K562 (cell line): ENCODE results near the gene LIPF. TPM values are rescaled to one million over a fixed set of nuclear protein-coding genes. Genes with fewer than 3 reads are reported as not detected.

Experiments used
- BHLHE40 ChIP-seq: IDR thresholded peaks from 2 replicates; pipeline ENCODE4 v1.6.1; 2011; ENCODE audit warnings: low read length, improper control_type of control experiment
- CEBPZ ChIP-seq: fragments of 150-350 bp; IDR thresholded peaks from 2 replicates; pipeline ENCODE4 v1.6.1; 2014; ENCODE audit warnings: low read depth, mild to moderate bottlenecking, low read length, borderline replicate concordance
- FOXA1 ChIP-seq: fragments of 450-650 bp; IDR thresholded peaks from 2 replicates; pipeline ENCODE4 v1.6.1; 2016; ENCODE audit warnings: mild to moderate bottlenecking, borderline replicate concordance
- GABPB1 ChIP-seq: sonication (generic); formaldehyde crosslinking; IDR thresholded peaks from 2 replicates; pipeline ENCODE4 v1.8.0; 2022; ENCODE audit warnings: mild to moderate bottlenecking, missing genetic modification reagents
- GATAD2B ChIP-seq: fragments of 450-650 bp; IDR thresholded peaks from 2 replicates; pipeline ENCODE4 v1.6.1; 2017; ENCODE audit warnings: mild to moderate bottlenecking, borderline replicate concordance
- KDM1A ChIP-seq, 2 experiments: fragments of 450-650 bp; IDR thresholded peaks; 2 replicates each; pipeline ENCODE4 v1.6.1; 2016; ENCODE audit warnings: mild to moderate bottlenecking in 2 of 2
- MCM5 ChIP-seq: fragments of 450-650 bp; IDR thresholded peaks from 2 replicates; pipeline ENCODE4 v1.6.1; 2016; ENCODE audit warnings: low read depth
- SLC30A9 ChIP-seq: fragments of 250-450 bp; sonication (Bioruptor Pico); IDR thresholded peaks from 2 replicates; pipeline ENCODE4 v1.8.0; 2022; ENCODE audit warnings: mild to moderate bottlenecking, moderate library complexity
- SMAD2 ChIP-seq: fragments of 150-350 bp; IDR thresholded peaks from 2 replicates; pipeline ENCODE4 v1.6.1; 2014; ENCODE audit warnings: low read depth, mild to moderate bottlenecking, low read length
- SP2 ChIP-seq: IDR thresholded peaks from 2 replicates; pipeline ENCODE4 v1.6.1; 2011; ENCODE audit warnings: mild to moderate bottlenecking, low read depth, low read length, moderate library complexity; ENCODE audit not compliant: poor library complexity, severe bottlenecking; ENCODE audit errors: extremely low read depth
- ZBTB33 ChIP-seq: sonication (generic); formaldehyde crosslinking; IDR thresholded peaks from 2 replicates; pipeline ENCODE4 v1.8.1; 2023; ENCODE audit warnings: mild to moderate bottlenecking, missing genetic modification reagents
- ZFP1 ChIP-seq: fragments of 450-650 bp; formaldehyde crosslinking; IDR thresholded peaks from 2 replicates; pipeline ENCODE4 v1.4.0; 2020; ENCODE audit warnings: mild to moderate bottlenecking, mixed read lengths
- ZNF717 ChIP-seq: fragments of 250-450 bp; sonication (Bioruptor Pico); IDR thresholded peaks from 2 replicates; pipeline ENCODE4 v1.5.0; 2021
- polyA plus RNA-seq, 8 experiments: library from polyadenylated mRNA; depleted of rRNA in 4 of 8; stranded (reverse) in 5 of 8; unstranded in 3 of 8; fragments of >200 nt; fragmentation: Nextera tagmentation in 2 of 8; fragmentation: Illumina TruSeq in 1 of 8; extraction: Ambion mirVana in 2 of 8; extraction: Trizol in 1 of 8; gene quantifications; 2 replicates each; pipeline versions ENCODE4 v1.2.1 to v1.2.3, GENCODE V29; 2011 to 2014; ENCODE audit warnings: inconsistent platforms in 1 of 8, missing spikeins in 1 of 8
- total RNA-seq, 7 experiments: library from RNA; depleted of rRNA in 6 of 7; stranded (reverse); fragments of >200 nt in 6 of 7; fragmentation: Illumina TruSeq in 2 of 7; extraction: Trizol in 2 of 7; gene quantifications; 2 replicates each; pipeline versions ENCODE4 v1.2.1 to v1.2.3, GENCODE V29; 2011 to 2021; ENCODE audit warnings: low replicate concordance in 1 of 7

The LIPF gene
- total and polyA plus RNA-seq, 9 of the 15 experiments (the other 6 are each of a cell fraction or from before 2014, with no cell fraction given), result not detected

GRCh38 chr10:88624840-88625239, 39.4 kb upstream of the LIPF start (continued):
- TF ChIP-seq ZBTB33 (CRISPR knock-in tag), result no peak
- TF ChIP-seq GATAD2B, result no peak
- no peak for TF ChIP-seq SMAD2
- no peak for TF ChIP-seq SP2
- TF ChIP-seq SLC30A9, result no peak
- TF ChIP-seq GABPB1 (CRISPR knock-in tag), result no peak
- TF ChIP-seq ZFP1 (CRISPR knock-in tag), result no peak
- TF ChIP-seq FOXA1, result no peak
- TF ChIP-seq ZNF717 (CRISPR knock-in tag), result no peak
- no peak for TF ChIP-seq BHLHE40
- TF ChIP-seq CEBPZ, result no peak
- no peak for TF ChIP-seq MCM5
- TF ChIP-seq KDM1A (IDR thresholded peaks at IDR 0.05), result no peak
- TF ChIP-seq, all 486 proteins: peak for 0
